ENCODE measurements around the gene AK9.
"Not testable (repeated sequence)": the region's sequence is repeated elsewhere in the genome, so short reads cannot be mapped to it uniquely, and the experiment has no call there.

Gene AK9

DNA sequence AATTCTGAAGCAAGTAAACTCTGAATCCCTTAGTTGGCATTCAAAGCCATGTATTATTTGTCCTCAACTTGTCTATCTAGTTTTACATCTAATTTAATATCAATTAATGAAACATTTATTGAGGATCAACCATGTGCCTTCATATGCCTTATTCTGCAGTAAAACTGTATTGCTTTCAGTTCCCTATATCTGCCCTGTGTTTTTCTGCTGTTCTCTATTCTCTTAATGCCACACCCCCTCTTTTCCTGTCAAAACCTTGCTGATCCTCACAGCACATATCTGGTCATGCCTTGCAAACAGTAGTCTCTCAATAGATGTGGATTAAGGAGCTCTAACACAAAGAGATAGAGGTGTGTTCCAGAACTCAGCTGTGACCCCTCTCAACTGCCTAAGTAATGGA, 2.1 kb upstream of the AK9 start:
- TF ChIP-seq, protein P1, sequence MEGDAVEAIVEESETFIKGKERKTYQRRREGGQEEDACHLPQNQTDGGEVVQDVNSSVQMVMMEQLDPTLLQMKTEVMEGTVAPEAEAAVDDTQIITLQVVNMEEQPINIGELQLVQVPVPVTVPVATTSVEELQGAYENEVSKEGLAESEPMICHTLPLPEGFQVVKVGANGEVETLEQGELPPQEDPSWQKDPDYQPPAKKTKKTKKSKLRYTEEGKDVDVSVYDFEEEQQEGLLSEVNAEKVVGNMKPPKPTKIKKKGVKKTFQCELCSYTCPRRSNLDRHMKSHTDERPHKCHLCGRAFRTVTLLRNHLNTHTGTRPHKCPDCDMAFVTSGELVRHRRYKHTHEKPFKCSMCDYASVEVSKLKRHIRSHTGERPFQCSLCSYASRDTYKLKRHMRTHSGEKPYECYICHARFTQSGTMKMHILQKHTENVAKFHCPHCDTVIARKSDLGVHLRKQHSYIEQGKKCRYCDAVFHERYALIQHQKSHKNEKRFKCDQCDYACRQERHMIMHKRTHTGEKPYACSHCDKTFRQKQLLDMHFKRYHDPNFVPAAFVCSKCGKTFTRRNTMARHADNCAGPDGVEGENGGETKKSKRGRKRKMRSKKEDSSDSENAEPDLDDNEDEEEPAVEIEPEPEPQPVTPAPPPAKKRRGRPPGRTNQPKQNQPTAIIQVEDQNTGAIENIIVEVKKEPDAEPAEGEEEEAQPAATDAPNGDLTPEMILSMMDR (IDR thresholded peaks at IDR 0.05) = no peak
- Histone ChIP-seq H3K4me3 (ENCODE audit: low read depth, low read length) (no peak overlapping the region), H3K27me3 (ENCODE audit: control insufficient read depth, insufficient read depth, low read length) (no peaks in the 10 kb centered on the region)

DNA sequence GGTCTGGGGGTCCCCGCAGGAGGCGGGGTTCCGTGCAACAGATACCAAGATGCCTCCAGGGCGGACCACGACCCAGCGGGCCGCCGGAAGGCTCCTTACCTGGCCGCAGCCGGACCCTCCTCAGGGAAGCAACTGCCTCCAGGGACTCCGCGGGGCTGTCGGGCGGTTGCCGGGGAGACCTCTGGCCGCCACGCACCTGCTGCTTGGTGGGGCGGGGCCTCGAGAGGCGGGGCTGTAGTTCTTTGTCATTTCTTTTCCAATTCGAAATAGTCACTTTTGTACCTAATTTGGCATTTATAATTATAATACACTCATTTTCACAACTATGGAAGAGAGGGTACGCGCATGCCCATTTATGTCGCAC, 647 bp downstream of the AK9 start:
- peak overlapping the region; percentile 96 for H3K4me2 ChIP-seq (ENCODE audit: low read length)
- H2AFZ ChIP-seq = peak overlapping the region; percentile 97
- peaks cover 5% of the 10 kb centered on the region for H3K4me1 ChIP-seq
- H3K9me3 ChIP-seq (ENCODE audit: control insufficient read depth, low read length) = no peaks in the 10 kb centered on the region
- H3K79me2 ChIP-seq = peaks cover under 1% of the 10 kb centered on the region
- no peaks in the 10 kb centered on the region for H3K36me3 ChIP-seq (ENCODE audit: control insufficient read depth, insufficient read depth, low read length)
- H3K27me3 ChIP-seq (ENCODE audit: control insufficient read depth, insufficient read depth, low read length) = no peaks in the 10 kb centered on the region
- peak overlapping the region; percentile 93 for H3K4me3 ChIP-seq (ENCODE audit: low read depth, low read length)
- TF ChIP-seq, protein P1 (IDR thresholded peaks at IDR 0.05) = no peak
- peak overlapping the region; percentile 93 for H3K27ac ChIP-seq
- peak overlapping the region; percentile 61 for H3K9ac ChIP-seq

More for the DNA sequence above, 2.1 kb upstream of the AK9 start:
- Histone ChIP-seq H3K4me1 (peaks cover 5% of the 10 kb centered on the region), H3K9me3 (ENCODE audit: control insufficient read depth, low read length) (no peaks in the 10 kb centered on the region), H2AFZ (no peak overlapping the region), H3K27ac (no peak overlapping the region), H3K9ac (no peak overlapping the region), H3K4me2 (ENCODE audit: low read length) (no peak overlapping the region), H3K36me3 (ENCODE audit: control insufficient read depth, insufficient read depth, low read length) (no peaks in the 10 kb centered on the region), H3K79me2 (no peaks in the 10 kb centered on the region)

DNA sequence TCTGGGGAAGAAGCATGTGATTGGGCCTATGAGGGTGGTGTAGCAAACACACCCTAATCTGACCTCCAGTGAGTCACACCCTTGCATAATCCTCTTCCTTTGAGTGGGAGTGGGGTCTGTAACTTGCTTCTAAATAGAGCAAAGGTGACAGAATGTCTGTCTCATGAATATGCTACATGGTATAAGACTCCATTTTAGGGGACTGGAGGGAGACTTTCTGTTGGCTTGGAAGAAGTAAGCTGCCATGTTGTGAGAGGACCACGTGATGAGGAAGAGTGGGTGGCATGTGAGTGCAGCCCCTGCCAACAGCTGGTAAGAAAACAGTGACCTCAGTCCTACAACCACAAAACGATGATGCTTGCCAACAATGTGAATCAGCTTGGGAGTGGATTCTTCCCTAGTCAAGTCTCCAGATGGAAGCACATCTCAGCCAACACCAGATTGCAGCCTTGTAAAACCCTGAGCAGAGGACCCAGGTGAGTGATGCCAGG, 3.7 kb downstream of the AK9 start:
- TF ChIP-seq, protein P1 (IDR thresholded peaks at IDR 0.05) = no peak
- Histone ChIP-seq H3K27me3 (ENCODE audit: control insufficient read depth, insufficient read depth, low read length) (no peaks in the 10 kb centered on the region), H3K36me3 (ENCODE audit: control insufficient read depth, insufficient read depth, low read length) (no peaks in the 10 kb centered on the region), H3K9ac (no peak overlapping the region), H2AFZ (no peak overlapping the region), H3K4me3 (ENCODE audit: low read depth, low read length) (no peak overlapping the region), H3K4me1 (peaks cover 5% of the 10 kb centered on the region), H3K9me3 (ENCODE audit: control insufficient read depth, low read length) (no peaks in the 10 kb centered on the region), H3K27ac (no peak overlapping the region), H3K79me2 (peaks cover 8% of the 10 kb centered on the region), H3K4me2 (ENCODE audit: low read length) (no peak overlapping the region)

DNA sequence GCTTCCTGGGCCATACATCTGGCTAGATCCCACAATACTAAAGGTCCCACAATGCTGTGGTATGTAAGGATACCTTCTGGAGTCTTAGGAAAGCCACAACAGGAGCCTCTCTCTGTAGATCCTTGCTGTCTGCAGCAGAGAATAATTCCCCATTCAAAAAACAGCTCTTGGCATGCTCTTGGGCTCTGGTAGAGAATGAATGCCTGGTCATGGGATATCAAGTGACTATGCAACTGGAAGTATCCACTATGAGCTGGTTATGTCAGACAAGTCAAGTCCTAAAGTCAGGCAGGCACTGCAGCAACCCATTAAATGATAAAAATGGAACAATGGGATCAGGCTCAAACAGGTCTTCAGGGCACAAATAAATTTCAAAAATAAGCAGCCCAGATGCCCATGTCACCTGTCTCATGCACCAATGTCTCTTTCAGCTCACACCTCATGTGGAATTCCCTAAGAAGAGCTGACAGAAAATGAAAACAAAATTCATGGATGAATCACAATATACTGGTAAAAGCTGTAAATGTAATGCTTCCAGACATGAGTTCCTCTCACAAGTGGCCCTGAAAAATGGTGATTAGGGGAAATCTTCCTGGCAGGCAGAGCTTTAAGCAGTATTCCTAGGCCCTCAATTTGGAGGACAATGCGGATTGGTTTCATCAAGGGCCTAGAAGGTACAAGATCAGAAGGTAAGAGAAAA, 4.3 kb downstream of the AK9 start:
- Histone ChIP-seq H3K36me3 (ENCODE audit: control insufficient read depth, insufficient read depth, low read length) (no peaks in the 10 kb centered on the region), H3K4me1 (no peaks in the 10 kb centered on the region), H3K9ac (no peak overlapping the region), H3K4me2 (ENCODE audit: low read length) (no peak overlapping the region), H3K27me3 (ENCODE audit: control insufficient read depth, insufficient read depth, low read length) (no peaks in the 10 kb centered on the region), H3K27ac (no peak overlapping the region), H3K4me3 (ENCODE audit: low read depth, low read length) (no peak overlapping the region), H3K9me3 (ENCODE audit: control insufficient read depth, low read length) (no peaks in the 10 kb centered on the region), H2AFZ (no peak overlapping the region), H3K79me2 (peaks cover 8% of the 10 kb centered on the region)
- TF ChIP-seq, protein P1 (IDR thresholded peaks at IDR 0.05) = no peak

DNA sequence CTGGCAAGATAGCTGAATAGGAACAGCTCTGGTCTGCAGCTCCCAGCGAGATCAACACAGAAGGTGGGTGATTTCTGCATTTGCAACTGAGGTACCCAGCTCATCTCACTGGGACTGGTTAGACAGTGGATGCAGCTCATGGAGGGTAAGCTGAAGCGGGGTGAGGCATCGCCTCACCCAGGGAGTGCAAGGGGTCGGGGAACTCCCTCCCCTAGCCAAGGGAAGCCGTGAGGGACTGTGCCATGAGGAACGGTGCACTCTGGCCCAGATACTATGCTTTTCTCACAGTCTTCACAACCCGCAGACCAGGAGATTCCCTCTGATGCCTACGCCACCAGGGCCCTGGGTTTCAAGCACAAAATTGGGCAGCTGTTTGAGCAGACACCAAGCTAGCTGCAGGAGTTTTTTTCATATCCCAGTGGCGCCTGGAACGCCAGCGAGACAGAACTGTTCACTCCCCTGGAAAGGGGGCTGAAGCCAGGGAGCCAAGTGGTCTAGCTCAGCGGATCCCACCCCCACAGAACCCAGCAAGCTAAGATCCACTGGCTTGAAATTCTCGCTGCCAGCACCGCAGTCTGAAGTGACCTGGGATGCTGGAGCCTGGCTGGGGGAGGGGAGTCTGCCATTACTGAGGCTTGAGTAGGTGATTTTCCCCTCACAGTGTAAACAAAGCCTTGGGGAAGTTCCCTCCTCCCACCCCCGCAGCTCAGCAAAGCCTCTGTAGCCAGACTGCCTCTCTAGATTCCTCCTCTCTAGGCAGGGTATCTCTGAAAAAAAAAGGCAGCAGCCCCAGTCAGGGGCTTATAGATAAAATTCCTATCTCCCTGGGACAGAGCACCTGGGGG, 12.1 kb downstream of the AK9 start:
- not testable (repeated sequence) for H3K9ac ChIP-seq; H2AFZ ChIP-seq; H3K4me1 ChIP-seq; H3K4me2 ChIP-seq (ENCODE audit: low read length); H3K79me2 ChIP-seq; H3K27me3 ChIP-seq (ENCODE audit: control insufficient read depth, insufficient read depth, low read length); H3K9me3 ChIP-seq (ENCODE audit: control insufficient read depth, low read length); H3K4me3 ChIP-seq (ENCODE audit: low read depth, low read length); H3K36me3 ChIP-seq (ENCODE audit: control insufficient read depth, insufficient read depth, low read length); H3K27ac ChIP-seq
